HepG2 (cell line): ENCODE data around the gene EEFSEC. TPM values are rescaled to one million over a fixed set of nuclear protein-coding genes. Genes with fewer than 3 reads are reported as not detected.

ENCODE experiments used
- DMAP1 ChIP-seq: IDR thresholded peaks from 2 replicates; pipeline ENCODE4 v1.6.1; 2016
- HNF4A ChIP-seq: sonication (generic); formaldehyde crosslinking; IDR thresholded peaks from 2 replicates; pipeline ENCODE4 v1.4.0; 2020; ENCODE audit warnings: missing genetic modification reagents
- SYNCRIP ChIP-seq: fragments of 200-400 bp; formaldehyde crosslinking; IDR thresholded peaks from 2 replicates; pipeline ENCODE4 v1.6.1; 2018; ENCODE audit warnings: mild to moderate bottlenecking, low read depth, low read length; ENCODE audit not compliant: insufficient read depth
- polyA plus RNA-seq, 8 experiments: library from polyadenylated mRNA; depleted of rRNA in 3 of 8; stranded (reverse) in 7 of 8; unstranded in 1 of 8; fragments of >200 nt; fragmentation: Illumina TruSeq in 4 of 8; extraction: Trizol in 4 of 8; gene quantifications; 2 replicates each; pipeline versions ENCODE4 v1.2.1 to v1.2.3, GENCODE V29; 2011 to 2016; ENCODE audit warnings: low read depth in 4 of 8, missing spikeins in 1 of 8, mixed read lengths in 1 of 8; ENCODE audit not compliant: insufficient read depth in 1 of 8
- total RNA-seq, 5 experiments: library from RNA; depleted of rRNA; stranded (reverse); fragments of >200 nt; fragmentation: Illumina TruSeq; extraction: Trizol; gene quantifications; 2 replicates each; pipeline ENCODE4 v1.2.3, GENCODE V29; 2016; ENCODE audit warnings: low read depth in 1 of 5
- TF ChIP-seq, protein P1 (sequence below): sonication (generic); formaldehyde crosslinking; IDR thresholded peaks from one replicate; pipeline ENCODE4 v1.5.1; 2020; ENCODE audit warnings: mild to moderate bottlenecking, missing genetic modification reagents; ENCODE audit errors: not compliant biosample characterization
- TF ChIP-seq, protein P2 (sequence below): sonication (generic); formaldehyde crosslinking; IDR thresholded peaks from 2 replicates; pipeline ENCODE4 v1.5.0; 2020; ENCODE audit warnings: missing genetic modification reagents, mild to moderate bottlenecking, borderline replicate concordance

EEFSEC gene
- total and polyA plus RNA-seq, 2 of the 13 experiments (the other 11 are each of a cell fraction or from before 2014, with no cell fraction given): 6.4 to 24.2 TPM

DNA sequence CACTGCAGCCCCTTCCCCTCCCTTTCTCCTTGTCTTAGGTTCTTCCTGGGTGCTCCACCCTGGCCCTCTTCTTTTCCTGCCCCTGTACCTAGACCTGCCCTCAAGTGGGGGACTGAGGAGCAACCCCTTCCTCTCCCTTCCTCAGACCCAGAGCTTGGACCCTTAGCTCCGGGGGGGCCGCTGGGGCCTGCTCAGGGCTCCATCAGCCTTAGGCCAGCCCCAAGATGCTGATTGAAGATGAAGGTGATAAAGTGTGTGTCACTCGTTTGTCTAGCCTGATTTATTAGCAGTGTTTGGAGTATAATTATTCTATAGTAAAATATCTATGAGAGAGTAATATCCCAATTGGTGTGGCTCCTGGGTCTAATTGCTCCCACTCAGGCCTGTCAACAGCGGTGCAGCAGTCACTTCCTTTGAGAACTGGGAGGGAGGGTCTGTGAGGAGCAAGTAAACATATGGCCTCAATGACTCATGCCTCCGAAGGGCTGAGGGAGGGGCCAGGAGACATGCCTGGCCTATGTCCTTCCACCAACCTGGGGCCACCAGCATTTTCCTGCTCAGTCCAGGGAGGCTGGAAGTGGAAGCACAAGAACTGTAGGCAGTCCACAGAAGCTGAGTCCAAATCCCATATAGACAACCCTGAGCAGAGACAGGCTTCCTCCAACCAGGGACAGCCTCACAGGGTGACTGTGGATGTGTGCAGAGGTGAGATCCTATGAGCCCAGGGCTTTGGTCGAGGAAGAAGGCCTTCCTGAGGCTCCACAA lies 190.2 kb downstream of the EEFSEC start (continued):
- TF ChIP-seq, protein P1, sequence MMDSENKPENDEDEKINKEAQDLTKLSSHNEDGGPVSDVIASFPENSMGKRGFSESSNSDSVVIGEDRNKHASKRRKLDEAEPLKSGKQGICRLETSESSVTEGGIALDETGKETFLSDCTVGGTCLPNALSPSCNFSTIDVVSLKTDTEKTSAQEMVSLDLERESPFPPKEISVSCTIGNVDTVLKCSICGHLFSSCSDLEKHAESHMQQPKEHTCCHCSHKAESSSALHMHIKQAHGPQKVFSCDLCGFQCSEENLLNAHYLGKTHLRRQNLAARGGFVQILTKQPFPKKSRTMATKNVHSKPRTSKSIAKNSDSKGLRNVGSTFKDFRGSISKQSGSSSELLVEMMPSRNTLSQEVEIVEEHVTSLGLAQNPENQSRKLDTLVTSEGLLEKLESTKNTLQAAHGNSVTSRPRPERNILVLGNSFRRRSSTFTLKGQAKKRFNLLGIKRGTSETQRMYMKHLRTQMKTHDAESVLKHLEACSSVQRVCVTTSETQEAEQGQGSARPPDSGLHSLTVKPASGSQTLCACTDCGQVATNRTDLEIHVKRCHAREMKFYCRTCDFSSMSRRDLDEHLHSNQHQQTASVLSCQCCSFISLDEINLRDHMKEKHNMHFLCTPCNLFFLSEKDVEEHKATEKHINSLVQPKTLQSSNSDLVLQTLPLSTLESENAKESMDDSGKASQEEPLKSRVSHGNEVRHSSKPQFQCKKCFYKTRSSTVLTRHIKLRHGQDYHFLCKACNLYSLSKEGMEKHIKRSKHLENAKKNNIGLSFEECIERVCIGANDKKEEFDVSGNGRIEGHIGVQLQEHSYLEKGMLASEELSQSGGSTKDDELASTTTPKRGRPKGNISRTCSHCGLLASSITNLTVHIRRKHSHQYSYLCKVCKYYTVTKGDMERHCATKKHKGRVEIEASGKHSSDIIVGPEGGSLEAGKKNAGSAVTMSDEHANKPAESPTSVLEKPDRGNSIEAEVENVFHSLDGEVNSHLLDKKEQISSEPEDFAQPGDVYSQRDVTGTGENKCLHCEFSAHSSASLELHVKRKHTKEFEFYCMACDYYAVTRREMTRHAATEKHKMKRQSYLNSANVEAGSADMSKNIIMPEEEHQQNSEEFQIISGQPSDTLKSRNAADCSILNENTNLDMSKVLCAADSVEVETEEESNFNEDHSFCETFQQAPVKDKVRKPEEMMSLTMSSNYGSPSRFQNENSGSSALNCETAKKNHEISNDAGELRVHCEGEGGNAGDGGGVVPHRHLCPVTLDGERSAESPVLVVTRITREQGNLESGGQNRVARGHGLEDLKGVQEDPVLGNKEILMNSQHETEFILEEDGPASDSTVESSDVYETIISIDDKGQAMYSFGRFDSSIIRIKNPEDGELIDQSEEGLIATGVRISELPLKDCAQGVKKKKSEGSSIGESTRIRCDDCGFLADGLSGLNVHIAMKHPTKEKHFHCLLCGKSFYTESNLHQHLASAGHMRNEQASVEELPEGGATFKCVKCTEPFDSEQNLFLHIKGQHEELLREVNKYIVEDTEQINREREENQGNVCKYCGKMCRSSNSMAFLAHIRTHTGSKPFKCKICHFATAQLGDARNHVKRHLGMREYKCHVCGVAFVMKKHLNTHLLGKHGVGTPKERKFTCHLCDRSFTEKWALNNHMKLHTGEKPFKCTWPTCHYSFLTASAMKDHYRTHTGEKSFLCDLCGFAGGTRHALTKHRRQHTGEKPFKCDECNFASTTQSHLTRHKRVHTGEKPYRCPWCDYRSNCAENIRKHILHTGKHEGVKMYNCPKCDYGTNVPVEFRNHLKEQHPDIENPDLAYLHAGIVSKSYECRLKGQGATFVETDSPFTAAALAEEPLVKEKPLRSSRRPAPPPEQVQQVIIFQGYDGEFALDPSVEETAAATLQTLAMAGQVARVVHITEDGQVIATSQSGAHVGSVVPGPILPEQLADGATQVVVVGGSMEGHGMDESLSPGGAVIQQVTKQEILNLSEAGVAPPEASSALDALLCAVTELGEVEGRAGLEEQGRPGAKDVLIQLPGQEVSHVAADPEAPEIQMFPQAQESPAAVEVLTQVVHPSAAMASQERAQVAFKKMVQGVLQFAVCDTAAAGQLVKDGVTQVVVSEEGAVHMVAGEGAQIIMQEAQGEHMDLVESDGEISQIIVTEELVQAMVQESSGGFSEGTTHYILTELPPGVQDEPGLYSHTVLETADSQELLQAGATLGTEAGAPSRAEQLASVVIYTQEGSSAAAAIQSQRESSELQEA (CRISPR knock-in tag): no peak
- TF ChIP-seq DMAP1 (CRISPR knock-in tag) (0 out of 2 replicates have a peak, but pooled peaks have one; percentile 26), HNF4A (no peak), SYNCRIP (no peak)
- TF ChIP-seq, protein P2, sequence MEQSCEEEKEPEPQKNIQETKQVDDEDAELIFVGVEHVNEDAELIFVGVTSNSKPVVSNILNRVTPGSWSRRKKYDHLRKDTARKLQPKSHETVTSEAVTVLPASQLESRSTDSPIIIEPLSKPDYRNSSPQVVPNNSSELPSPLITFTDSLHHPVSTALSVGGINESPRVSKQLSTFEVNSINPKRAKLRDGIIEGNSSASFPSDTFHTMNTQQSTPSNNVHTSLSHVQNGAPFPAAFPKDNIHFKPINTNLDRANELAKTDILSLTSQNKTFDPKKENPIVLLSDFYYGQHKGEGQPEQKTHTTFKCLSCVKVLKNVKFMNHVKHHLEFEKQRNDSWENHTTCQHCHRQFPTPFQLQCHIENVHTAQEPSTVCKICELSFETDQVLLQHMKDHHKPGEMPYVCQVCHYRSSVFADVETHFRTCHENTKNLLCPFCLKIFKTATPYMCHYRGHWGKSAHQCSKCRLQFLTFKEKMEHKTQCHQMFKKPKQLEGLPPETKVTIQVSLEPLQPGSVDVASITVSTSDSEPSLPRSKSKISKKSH: peak; percentile 6; the same call in 1 of the 2 replicates
